ENCODE measurements around the gene GIPC2. TPM values are rescaled to one million over a fixed set of nuclear protein-coding genes. Genes with fewer than 3 reads are reported as not detected.

The GIPC2 gene
- total RNA-seq, 1 donor from 2014 or later = 2.9 TPM

DNA sequence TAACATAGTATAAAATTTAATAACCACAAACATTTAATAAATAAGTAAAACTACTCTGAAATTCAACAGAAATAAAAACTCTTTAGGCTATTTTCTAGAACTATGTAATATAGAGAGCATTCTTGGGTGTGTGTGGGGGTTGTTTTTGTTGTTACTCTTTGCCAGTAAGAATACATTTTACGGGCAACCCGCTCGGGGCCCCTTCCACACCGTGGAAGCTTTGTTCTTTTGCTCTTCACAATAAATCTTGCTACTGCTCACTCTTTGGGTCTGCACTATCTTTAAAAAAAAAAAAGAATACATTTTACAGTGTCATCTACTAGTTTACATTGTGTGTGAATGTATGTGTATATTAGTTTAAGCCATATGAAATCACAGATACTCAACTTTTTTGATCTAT lies 16.0 kb upstream of the GIPC2 start:
- H3K9me3 ChIP-seq = no peaks in the 10 kb centered on the region
- no peak overlapping the region for H3K4me3 ChIP-seq
- intact Hi-C loops (cut with DNase I) = no loop called here
- no peaks in the 10 kb centered on the region for H3K36me3 ChIP-seq
- no peaks in the 10 kb centered on the region for H3K27me3 ChIP-seq (ENCODE audit: low read depth)
- DNase-seq = no peak
- no peak for ATAC-seq
- no peaks in the 10 kb centered on the region for H3K4me1 ChIP-seq
- H3K27ac ChIP-seq = no peak overlapping the region
- TF ChIP-seq, protein P1, sequence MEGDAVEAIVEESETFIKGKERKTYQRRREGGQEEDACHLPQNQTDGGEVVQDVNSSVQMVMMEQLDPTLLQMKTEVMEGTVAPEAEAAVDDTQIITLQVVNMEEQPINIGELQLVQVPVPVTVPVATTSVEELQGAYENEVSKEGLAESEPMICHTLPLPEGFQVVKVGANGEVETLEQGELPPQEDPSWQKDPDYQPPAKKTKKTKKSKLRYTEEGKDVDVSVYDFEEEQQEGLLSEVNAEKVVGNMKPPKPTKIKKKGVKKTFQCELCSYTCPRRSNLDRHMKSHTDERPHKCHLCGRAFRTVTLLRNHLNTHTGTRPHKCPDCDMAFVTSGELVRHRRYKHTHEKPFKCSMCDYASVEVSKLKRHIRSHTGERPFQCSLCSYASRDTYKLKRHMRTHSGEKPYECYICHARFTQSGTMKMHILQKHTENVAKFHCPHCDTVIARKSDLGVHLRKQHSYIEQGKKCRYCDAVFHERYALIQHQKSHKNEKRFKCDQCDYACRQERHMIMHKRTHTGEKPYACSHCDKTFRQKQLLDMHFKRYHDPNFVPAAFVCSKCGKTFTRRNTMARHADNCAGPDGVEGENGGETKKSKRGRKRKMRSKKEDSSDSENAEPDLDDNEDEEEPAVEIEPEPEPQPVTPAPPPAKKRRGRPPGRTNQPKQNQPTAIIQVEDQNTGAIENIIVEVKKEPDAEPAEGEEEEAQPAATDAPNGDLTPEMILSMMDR (IDR thresholded peaks at IDR 0.05) = no peak

DNA sequence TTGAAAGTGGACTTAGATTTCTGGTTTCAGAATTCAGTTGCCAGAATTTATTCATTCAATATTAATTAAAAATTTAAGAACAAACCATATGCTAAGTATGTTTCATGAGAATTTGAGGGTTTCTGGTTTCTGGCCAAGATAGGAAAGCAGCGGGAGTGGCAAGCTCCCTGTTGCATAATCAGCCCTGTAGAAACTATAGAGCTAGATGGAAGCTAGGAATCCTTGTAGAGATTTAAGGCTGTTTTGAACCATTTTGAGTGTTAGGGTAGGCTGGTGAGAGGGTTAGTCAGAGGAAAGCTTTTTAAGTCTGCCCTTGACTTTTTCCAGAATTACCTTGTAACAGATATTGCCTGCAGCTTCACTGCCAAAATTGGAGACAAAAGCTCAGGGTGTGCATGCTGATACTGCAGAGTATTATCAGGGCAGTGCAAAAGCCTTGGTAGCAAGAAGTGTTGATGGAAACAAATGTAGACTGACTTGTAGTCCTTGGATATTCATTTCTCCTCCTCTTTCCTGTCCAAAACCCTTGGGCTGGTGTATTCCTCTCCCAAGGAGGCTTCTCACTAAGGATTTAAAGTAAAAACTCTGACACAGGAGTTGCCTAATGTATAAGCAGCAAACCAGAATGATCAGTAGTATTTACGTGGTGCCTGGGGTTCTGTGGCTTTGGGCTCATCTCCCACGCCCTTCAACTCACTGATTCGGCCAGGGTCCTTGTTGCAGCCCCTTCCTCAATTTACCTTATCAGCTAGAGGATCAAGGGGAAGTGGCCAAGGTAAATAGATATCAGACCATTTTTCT lies 12.6 kb upstream of the GIPC2 start:
- Histone ChIP-seq H3K4me3 (no peak overlapping the region), H3K36me3 (no peaks in the 10 kb centered on the region), H3K9me3 (no peaks in the 10 kb centered on the region), H3K4me1 (peaks cover 4% of the 10 kb centered on the region), H3K27ac (no peak overlapping the region), H3K27me3 (ENCODE audit: low read depth) (no peaks in the 10 kb centered on the region)
- intact Hi-C loops (cut with DNase I) = no loop called here
- DNase-seq (no peak), ATAC-seq (no peak)
- TF ChIP-seq, protein P1 (IDR thresholded peaks at IDR 0.05) = no peak

DNA sequence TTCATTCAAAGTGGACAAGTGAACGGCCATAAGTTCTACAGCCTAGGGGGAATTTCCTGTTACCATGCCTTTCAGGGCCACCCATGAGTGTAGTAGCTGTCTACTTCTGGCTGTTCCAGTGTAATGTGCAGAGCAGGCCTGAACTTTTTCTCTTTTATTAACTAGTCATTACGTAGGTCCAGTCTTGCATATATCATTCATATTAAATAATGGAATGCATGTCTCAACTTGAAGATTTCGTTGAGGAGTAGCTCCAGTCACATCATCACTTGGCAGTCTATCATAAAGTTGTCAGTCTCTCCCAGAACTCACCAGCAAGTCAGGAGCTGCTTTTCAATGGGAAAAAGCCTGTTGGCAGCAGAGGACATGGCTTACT lies 12.0 kb upstream of the GIPC2 start:
- H3K27ac ChIP-seq = no peak overlapping the region
- intact Hi-C loops (cut with DNase I) = no loop called here
- peaks cover 7% of the 10 kb centered on the region for H3K4me1 ChIP-seq
- H3K36me3 ChIP-seq = no peaks in the 10 kb centered on the region
- DNase-seq (no peak), ATAC-seq (no peak)
- TF ChIP-seq, protein P1 (IDR thresholded peaks at IDR 0.05) = no peak
- H3K4me3 ChIP-seq = no peak overlapping the region
- H3K9me3 ChIP-seq = no peaks in the 10 kb centered on the region
- no peaks in the 10 kb centered on the region for H3K27me3 ChIP-seq (ENCODE audit: low read depth)

- intact Hi-C loops (cut with DNase I) = no loop called here
- Histone ChIP-seq H3K27ac (no peak overlapping the region), H3K27me3 (ENCODE audit: low read depth) (no peaks in the 10 kb centered on the region), H3K4me1 (peaks cover 7% of the 10 kb centered on the region), H3K36me3 (no peaks in the 10 kb centered on the region), H3K9me3 (no peaks in the 10 kb centered on the region), H3K4me3 (no peak overlapping the region)
- DNase-seq (no peak), ATAC-seq (no peak)
- TF ChIP-seq, protein P1 (IDR thresholded peaks at IDR 0.05) = no peak
Measured at GRCh38 chr1:78035121-78035520, 10.6 kb upstream of the GIPC2 start.

DNA sequence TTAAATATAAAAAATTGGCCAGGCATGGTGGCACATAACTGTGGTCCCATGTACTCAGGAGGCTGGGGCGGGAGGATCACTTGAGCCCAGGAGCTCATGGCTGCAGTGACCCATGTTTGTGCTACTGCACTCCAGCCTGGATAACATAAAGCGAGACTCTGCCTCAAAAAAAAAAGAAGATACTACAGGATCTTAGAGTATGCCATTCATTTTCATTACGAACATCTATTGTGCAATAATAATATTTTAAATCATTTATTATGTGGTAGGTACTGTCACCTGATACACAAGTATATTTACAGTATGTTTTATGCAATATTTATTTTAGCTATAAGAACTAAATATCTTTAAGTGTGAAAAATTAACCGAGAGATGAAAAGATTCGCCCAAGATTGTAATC lies 9.3 kb upstream of the GIPC2 start:
- TF ChIP-seq, protein P1 (IDR thresholded peaks at IDR 0.05) = no peak
- intact Hi-C loops (cut with DNase I) = no loop called here
- no peak overlapping the region for H3K27ac ChIP-seq
- H3K36me3 ChIP-seq = no peaks in the 10 kb centered on the region
- H3K9me3 ChIP-seq = no peaks in the 10 kb centered on the region
- DNase-seq (no peak), ATAC-seq (no peak)
- no peak overlapping the region for H3K4me3 ChIP-seq
- peaks cover 7% of the 10 kb centered on the region for H3K4me1 ChIP-seq
- no peaks in the 10 kb centered on the region for H3K27me3 ChIP-seq (ENCODE audit: low read depth)

Measured in lower lobe of right lung (tissue), 2 donors.